ENCODE results near the gene RBCK1.

RBCK1 gene

DNA sequence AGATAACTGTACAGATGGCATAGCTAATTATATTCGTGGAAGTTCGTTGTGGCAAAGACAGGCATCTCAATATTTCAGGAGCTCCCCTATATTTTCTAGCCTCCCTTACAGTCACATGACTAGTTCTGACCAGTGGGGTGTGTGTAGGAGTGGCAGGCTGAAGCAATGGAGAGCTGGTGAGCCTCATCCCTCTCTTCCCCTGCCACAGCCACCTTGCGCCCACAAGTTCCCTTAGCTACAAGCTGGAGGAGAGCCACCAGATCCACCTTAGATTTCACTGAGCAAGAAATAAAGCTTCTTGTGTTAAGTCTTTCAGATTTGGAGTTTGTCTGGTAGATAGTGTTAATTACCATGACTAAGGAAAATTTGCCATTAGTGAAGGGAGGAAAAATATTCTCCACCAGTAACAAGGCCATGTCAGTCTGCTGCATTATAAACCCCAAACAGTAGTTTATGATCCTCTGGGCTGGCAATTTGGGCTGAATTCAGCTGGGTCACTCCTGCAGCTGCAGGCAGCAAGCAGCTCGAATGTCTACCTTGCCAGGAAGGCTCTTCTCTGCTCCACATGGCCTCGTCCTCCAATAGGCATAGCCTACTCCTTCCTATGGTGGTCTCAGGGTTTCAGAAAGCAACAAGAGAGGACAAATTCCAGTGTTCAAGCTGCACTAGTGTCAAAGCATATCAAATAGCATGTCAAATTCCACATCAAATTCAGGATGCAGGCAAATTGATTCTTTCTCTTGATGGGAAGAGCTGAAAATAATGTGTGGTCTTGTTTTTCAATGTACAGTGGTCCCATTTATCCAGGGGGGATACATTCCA, 7.4 kb upstream of the RBCK1 start:
- DNase-seq, result no peak

DNA sequence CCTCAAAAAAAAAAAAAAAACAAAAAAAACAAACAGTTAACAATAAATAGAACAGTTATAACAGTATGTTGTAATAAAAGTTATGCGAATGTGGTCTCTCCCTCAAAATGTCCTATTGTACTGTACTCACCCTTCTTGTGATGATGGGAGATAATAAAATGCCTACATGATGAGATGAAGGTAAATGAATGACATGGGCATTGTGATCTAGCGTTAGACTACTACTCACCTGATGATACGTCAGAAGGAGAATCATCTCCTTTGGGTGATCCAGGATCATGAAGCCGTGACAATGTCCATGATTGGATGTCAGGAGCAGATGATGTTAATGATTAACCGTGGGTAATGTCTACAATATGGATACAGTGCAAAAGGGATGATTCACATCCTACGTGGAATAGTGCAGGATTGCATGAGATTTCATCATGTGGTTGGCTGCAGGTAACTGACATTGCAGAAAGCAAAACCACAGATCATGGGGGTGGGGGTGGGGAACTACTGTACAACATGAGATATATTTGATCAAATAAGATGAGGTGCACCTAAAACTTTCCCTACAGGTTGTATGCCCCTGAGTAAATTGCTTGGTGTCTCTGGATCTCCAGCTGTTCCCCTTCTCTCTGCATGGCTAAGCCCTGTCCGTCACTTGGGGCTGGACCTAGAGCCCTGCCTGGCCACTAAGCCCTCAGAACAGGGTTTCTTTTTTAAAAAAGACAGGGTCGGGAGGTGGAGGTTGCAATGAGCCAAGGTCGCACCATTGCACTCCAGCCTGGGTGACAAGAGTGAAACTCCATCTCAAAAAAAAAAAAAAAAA, 6.2 kb upstream of the RBCK1 start:
- peak; percentile 88 for DNase-seq

DNA sequence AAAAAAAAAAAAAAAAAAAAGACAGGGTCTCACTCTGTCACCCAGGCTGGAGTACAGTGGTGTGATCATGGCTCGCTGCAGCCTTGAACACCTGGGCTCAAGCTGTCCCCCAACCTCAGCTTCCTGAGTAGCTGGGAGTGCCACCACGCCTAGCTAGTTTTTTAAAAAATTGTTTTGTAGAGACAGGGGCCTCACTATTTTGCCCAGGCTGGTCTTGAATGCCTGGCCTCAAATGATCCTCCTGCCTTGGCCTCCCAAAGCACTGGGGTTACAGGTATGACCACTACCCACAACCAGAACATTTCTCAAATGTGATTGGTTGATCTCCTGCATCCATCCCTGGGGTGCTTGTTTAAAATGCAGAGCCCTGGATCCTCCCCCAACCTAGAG, 5.6 kb upstream of the RBCK1 start:
- DNase-seq, result no peak

DNA sequence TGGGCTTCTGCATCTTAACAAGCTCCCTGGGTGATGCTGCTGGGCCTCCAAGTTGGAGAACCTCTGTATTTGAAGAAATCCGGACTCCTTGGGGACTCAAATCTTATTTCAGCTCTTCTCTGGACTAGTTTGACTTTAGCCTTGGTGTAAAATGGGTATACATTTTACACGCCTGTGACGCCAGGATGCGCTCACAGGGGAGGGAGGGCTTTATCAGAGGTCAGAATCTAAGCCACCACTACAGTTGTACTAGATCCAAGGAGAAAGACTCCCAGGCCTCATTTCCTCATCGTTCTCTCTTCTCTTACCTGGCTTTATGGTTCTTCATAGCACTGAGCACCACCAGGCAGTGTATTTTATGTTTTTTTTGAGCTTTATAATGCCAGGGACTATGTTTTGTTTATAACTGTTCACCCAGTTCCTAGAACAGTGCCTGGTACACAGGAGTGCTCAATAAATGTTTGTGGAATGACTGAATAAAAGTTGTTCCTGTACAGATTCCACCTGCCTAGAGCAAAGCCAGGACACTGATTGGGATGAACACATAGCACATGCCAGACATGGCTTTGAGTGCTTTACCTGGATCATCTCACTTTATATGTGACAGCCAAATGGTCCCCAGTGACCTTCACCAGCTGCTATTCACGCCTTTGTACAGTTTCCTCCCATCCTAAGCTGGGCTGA, 5.1 kb upstream of the RBCK1 start:
- no peak for DNase-seq

DNA sequence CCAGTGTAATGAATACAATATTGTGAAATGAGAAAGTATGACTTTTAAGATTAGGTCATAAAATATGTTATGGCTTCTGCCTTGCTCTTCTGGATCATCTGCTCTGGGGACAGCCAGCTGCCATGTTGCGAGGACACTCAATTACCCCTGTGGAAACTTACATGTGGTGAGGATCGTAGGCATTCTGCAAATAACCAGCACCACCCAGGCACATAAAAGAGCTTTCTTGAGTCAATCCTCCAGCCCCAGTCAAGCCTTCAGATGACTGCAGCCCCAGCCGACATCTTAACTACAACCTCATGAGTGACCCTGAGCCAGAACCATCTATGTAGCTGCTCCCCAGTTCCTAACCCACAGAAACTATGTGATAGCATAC, 4.5 kb upstream of the RBCK1 start:
- no peak for DNase-seq

DNA sequence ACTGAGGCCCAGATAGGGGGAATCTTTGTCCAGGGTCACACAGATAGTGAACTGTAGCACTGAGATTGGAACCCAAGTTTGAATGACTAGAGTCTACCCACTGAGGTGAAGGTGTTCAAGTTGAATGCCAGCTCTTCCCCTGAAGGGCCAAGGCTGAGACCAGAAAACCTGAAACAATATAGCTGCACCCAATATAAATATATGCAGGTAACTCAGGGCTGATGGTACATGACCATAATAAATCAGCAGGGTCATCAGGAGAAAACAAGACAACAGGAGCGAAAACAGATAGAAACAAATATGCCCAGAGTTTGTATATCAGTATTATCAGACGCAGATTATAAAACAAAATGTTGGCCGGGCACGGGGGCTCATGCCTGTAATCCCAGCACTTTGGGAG, 4.0 kb upstream of the RBCK1 start:
- no peak for DNase-seq

DNA sequence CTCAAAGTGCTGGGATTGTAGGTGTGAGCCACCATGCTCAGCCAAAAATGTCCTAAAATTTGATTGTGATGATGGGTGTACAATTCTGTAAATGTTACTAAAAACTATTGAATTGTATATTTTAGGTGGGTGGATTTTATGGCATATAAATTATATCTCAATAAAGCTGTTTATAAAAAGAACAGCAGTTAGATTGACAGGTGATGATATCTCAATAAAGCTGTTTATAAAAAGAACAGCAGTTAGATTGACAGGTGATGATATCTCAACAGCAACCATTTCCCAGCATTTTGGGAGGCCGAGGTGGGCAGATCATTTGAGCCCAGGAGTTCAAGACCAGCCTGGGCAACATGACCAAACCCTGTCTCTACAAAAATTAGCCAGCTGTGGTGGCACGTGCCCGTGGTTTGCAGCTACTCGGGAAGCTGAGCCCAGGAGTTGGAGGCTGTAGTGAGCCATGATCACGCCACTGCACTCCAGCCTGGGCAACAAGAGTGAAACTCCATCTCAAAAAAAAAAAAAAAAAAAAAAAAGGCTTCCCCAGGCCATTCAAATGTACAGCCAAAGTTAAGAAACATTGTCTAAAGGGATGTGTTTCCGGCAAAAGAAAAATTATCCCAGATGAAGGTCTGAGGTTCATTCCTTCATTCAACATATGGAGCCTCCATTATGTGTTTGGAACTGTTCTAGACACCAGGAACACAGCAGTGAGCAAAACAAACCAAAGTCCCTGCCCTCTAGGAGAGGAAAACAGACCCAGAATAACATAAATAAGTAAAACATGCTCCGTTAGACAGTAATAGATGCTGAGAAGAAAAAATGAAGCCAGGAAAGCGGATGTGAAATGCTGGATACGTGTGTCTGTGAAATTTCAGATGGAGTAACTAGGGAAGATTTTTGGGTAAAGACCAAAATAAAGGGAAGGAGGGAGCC, 1.6 kb upstream of the RBCK1 start:
- no peak for DNase-seq

DNA sequence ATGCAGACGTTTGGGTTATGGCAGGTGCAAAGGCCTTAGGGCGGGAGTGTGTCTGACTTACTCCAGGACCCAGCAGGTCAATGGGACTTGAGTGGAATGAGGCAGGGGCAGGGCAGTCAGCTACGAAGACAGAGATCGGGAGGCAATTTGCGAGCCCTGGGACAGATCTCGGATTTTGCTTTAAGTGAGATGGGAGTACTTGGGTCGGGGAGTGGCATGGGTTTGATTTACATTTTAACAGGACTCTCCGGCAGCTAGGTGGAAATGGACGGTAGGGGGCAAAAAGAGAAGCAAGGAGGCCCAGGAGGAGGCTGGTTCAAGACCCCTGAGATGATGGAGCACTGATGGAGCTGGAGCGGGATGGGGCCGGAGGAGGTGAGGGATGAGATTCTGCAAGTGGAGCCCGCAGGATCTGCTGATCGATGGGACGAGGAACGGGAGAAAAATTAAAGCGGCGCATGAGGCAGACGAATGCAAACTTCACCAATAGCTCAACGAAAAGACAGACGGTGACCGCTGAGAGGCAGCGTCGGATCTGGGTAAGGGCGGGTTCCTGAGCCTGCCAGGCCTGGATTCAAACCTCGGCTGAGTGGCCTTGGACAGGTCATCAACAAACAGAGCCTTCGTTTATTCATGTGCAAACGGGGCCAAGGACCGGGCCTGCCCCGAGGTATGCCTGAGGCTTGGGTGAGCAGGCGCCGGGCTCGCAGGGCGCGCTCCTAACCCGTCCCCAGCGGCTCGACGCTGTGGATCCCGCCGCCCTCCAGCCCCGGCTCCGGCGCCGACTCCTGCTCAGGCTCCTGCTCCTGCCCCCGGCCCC, 756 bp upstream of the RBCK1 start:
- DNase-seq, result peak; percentile 77

DNA sequence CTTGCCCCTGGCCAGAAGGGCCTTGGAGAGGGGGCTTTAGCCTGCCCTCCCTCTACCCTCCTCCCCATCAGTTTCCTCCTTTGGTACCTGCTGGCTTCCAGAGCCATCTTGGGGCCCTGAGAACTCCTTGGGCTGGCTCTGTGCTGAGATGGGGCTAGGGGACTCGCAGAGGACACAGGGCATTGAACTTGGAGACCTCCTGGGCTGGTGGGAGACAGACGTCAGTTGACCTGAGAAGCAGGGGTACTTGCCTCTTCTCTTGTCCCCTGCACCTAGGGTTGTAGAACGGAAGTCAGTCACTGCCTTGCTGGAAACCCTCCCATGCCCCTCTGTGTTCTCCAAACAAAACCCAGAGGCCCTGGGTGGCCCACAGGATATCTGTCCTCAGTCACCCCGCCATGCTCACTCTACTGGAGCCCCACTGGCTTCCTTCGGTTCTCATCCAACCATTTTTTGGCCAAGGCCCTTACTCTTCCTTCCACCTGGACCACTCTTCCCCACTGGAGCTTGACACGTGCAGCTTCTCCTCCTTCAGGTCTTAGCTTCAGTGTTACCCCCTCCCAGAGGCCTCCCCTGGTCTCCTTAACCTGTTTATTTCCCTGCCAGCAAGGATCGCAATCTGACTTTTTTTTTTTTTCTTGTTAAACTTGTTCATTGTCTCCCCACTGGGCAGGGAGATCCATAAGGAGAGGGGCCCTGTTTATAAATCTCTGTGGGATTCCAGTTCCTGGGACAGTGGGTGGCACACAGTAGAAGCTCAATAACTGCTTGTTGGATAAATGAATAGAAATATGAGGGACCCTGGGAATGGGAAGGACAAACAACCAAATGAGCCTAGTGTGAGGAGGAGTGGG, 971 bp downstream of the RBCK1 start:
- DNase-seq, result no peak

DNA sequence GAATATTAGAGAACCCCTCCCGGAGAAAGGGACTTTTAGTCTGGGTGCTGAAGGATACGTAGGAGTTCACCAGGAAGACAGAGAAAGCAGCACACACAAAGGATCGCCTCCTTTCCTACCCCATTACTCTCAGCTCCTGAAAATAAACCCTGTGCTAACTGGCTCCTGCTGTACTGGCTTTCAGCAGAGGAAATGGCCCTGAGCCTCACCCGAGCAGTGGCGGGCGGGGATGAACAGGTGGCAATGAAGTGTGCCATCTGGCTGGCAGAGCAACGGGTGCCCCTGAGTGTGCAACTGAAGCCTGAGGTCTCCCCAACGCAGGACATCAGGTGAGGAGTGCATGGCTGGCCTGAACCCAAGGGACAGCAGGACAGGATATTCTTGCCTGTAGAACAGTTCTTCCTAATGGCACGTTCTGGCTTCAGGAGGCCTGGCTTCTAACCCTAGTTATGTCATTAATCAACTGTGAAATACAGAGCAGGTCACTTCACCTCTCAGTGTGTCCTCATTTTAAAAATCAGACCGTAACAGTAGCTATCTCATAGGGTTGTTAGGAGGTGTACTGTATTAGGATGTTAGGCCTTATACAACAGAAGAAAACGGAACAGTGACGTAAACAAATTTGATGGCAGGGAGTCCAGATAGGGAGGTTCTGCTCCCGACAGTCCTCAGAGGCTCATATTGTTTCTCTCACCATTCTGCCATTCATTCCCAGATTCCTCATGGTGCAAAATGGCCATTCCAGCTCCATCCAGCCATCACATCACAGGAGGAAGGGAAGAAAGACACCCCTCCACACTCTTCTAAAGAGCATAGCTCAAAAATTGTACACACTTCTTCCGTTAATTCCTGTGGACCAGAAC, 1.8 kb downstream of the RBCK1 start:
- DNase-seq, result no peak

DNA sequence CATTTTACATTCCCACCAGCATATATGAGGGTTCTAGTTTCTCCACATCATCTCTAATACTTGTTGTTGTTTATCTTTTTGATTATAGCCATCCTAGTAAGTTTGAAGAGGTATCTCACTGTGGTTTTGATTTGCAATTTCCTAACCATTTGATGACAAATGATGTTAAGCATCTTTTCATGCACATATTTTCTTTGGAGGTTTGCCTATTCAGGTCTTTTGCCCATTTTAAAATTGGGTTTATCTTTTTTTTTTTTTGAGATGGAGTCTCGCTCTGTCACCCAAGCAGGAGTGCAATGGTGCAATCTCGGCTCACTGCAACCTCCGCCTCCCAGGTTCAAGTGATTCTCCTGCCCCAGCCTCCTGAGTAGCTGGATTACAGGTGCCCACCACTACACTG, 4.0 kb downstream of the RBCK1 start:
- DNase-seq, result no peak

DNA sequence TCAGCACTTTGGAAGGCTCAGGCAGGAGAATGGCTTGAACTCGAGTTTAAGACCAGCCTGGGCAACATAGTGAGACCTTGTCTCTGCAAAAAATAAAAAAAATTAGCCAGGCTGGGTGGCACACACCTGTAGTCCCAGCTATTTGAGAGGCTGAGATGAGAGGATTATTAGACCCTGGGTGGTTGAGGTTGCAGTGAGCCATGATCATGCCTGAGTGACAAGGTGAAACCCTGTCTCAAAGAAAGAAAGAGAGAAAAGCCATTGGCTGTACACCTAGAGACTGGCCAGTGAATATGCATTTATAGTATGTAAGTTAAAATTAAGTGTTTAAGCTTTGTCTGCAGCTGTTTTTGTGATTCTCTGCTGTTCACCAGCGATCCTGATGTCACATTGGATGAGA, 6.1 kb downstream of the RBCK1 start:
- DNase-seq, result no peak

DNA sequence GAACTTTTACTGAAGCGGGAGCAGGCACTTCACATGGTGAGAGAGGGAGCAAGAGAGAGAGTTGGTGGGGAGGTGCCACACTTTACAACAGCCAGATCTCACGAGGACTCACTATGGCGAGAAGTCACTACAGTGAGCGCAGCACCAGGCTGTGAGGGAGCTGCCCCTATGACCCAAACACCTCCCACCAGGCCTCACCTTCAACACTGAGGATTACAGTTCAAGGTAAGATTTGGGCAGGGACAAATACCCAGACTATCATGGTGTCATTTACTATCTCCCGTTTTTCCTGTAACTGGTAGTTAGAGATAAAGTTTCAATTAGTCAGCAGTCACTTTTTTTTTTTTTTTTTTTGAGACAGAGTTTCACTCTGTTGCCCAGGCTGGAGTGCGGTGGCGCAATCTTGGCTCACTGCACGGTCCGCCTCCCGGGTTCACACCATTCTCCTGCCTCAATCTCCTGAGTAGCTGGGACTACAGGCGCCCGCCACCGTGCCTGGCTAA, 7.8 kb downstream of the RBCK1 start:
- DNase-seq, result no peak

DNA sequence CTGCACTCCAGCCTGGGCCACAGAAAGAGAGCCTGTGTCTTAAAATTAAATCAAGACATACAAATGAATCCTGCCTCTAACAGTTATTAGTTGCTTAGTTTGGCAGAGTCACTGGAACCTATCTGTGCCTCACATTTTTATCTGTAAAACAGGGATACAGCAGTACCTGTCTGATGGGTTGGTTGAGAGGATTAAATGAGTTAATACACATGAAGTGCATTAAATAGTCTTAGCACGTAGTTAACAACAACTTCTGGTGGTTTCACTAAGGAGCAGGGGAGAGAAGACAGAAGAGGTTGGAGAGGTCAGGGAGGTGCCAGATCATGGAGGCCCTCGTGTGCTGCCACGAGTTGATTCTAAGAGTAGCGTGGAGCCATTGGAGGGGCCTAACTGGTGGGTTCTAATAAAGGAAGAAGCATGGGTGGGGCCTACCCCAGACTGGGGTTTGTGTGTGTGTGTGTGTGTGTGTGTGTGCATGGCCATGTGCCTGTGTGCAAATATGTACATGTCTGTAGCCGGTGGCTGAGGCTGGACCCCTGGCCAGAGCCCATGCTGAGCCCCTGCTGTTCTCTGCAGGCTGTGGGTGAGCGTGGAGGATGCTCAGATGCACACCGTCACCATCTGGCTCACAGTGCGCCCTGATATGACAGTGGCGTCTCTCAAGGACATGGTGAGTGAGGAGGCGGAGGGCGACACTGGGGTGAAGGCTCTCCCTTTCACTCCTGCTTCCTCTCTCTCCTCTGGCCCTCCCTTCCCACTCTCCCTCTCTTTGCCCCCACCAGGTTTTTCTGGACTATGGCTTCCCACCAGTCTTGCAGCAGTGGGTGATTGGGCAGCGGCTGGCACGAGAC, 9.1 kb downstream of the RBCK1 start:
- DNase-seq, result no peak

DNA sequence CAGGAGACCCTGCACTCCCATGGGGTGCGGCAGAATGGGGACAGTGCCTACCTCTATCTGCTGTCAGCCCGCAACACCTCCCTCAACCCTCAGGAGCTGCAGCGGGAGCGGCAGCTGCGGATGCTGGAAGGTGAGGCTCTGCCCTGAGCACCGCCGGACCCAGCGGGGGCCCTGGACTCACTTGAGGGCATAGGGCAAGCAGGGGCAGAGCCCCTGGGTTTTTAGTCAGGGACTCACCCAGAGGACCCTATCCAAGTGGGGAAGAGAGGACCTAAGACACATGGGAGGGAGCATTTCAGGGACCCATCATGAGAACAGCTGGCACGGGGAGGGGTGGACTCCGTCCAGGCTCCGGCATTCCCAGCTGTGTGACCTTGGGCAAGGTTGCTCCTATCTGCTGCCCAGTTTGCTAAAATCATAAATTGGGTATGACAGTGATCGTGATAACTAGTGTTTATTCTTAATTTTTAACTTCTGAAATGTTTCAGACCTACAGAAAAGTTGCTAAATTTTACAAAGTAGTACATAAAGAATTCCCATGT, 9.8 kb downstream of the RBCK1 start:
- DNase-seq, result no peak

DNA sequence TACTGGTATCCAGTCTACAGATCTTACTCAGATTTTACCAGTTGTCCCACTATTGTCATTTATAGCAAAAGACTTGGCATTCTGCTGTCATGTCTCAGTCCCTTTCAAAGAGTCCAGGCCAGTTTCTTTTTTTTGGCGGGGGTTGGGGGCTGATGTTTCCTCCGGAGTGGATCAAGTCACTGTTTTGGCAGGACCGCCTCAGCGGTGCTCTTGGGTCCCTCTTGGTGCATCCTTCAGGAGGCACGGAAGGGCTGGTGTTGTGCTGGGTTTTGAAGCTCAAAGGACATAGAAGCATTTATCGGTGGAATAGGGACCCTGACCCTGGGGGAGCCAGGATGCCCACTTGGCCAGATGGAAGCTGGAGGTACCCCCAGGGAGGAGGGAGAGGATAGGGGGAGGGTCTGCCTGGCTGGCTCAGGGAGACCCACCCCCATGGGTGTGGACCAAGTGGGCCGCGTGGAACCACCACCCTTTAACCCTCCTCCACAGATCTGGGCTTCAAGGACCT, 10.8 kb downstream of the RBCK1 start:
- DNase-seq, result no peak

DNA sequence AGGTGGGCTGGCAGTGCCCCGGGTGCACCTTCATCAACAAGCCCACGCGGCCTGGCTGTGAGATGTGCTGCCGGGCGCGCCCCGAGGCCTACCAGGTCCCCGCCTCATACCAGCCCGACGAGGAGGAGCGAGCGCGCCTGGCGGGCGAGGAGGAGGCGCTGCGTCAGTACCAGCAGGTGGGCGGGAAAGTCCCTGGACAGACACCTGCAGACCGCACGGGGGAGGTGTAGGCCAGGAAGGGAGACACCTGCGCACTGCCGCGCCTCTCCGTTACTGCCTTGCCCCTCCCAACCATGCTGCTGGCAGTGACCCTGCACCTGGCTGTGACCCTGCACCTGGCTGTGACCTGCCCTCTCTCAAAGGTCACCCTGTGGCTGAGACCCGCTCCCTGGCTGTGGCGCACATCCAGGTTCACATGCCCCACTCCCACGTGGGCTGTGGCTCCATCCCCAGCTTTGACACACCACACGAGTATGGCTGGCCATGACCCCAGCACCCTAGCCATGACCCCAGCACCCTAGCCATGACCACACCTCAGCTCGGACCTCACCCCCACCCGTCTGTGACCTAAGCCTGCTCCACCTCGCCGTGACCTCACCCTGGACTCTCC, 11.6 kb downstream of the RBCK1 start:
- no peak for DNase-seq
